Measurements from ENCODE around the gene RASA3. TPM values are rescaled to one million over a fixed set of nuclear protein-coding genes. Genes with fewer than 3 reads are reported as not detected.

RASA3 gene
- total RNA-seq, 2 experiments from 2014 or later = 3.6 to 17.9 TPM

GRCh38 chr13:113962386-113962785 lies 170.0 kb downstream of the RASA3 start:
- TF ChIP-seq EZH2phosphoT487 (IDR thresholded peaks at IDR 0.05; ENCODE audit: borderline replicate concordance, low read depth, low read length) (no peak), CTCF (conservative IDR thresholded peaks at IDR 0.05; ENCODE audit: low read length) (no peak)
- Histone ChIP-seq H3K36me3 (ENCODE audit: insufficient read depth, low read length) (no peaks in the 10 kb centered on the region), H3K9me3 (ENCODE audit: low read length) (0 out of 2 replicates have a peak, but pooled peaks cover 5% of the 10 kb centered on the region), H3K4me2 (ENCODE audit: low read length) (no peak overlapping the region), H2AFZ (ENCODE audit: low read length) (no peak overlapping the region), H3K9me2 (ENCODE audit: insufficient read depth, low read length) (no peaks in the 10 kb centered on the region), H3K79me2 (ENCODE audit: insufficient read depth, low read depth, low read length) (no peaks in the 10 kb centered on the region), H3K4me3 (ENCODE audit: low read depth, low read length, poor library complexity, severe bottlenecking) (no peak overlapping the region), H3K27ac (ENCODE audit: low read depth, low read length, poor library complexity, severe bottlenecking) (no peak overlapping the region), H4K20me1 (ENCODE audit: insufficient read depth, low read length) (no peaks in the 10 kb centered on the region), H3K4me1 (ENCODE audit: insufficient read depth, low read length, poor library complexity, severe bottlenecking) (no peaks in the 10 kb centered on the region)
- DNase-seq (ENCODE audit: low spot score) = no peak
- ChIA-PET POLR2A (no interaction called here), CTCF (ENCODE audit: unreplicated experiment) (no interaction called here)
- BruUV-seq (replicated peaks) = no TSS peak
- intact Hi-C loops (cut with micrococcal nuclease; ENCODE audit: unreplicated experiment) = no loop called here

- H3K4me3 ChIP-seq (ENCODE audit: low read depth, low read length, poor library complexity, severe bottlenecking) = no peak overlapping the region
- ChIA-PET CTCF (ENCODE audit: unreplicated experiment) (no interaction called here), POLR2A (interaction anchor here (1.4 kb wide), 1 partner anchor 67 kb away, joined by 3 read pairs; no protein-coding TSS in a partner anchor)
- H2AFZ ChIP-seq (ENCODE audit: low read length) = no peak overlapping the region
- H3K9me2 ChIP-seq (ENCODE audit: insufficient read depth, low read length) = no peaks in the 10 kb centered on the region
- no peak for TF ChIP-seq CTCF (conservative IDR thresholded peaks at IDR 0.05; ENCODE audit: low read length)
- no peak for TF ChIP-seq EZH2phosphoT487 (IDR thresholded peaks at IDR 0.05; ENCODE audit: borderline replicate concordance, low read depth, low read length)
- no TSS peak for BruUV-seq (replicated peaks)
- no peak overlapping the region for H3K27ac ChIP-seq (ENCODE audit: low read depth, low read length, poor library complexity, severe bottlenecking)
- DNase-seq (ENCODE audit: low spot score) = no peak
- no peaks in the 10 kb centered on the region for H3K4me1 ChIP-seq (ENCODE audit: insufficient read depth, low read length, poor library complexity, severe bottlenecking)
- H4K20me1 ChIP-seq (ENCODE audit: insufficient read depth, low read length) = no peaks in the 10 kb centered on the region
- intact Hi-C loops (cut with micrococcal nuclease; ENCODE audit: unreplicated experiment) = no loop called here
- H3K79me2 ChIP-seq (ENCODE audit: insufficient read depth, low read depth, low read length) = no peaks in the 10 kb centered on the region
- no peak overlapping the region for H3K4me2 ChIP-seq (ENCODE audit: low read length)
- H3K36me3 ChIP-seq (ENCODE audit: insufficient read depth, low read length) = no peaks in the 10 kb centered on the region
- H3K9me3 ChIP-seq (ENCODE audit: low read length) = 0 out of 2 replicates have a peak, but pooled peaks cover 5% of the 10 kb centered on the region
Observed at GRCh38 chr13:113960276-113960948, 172.0 kb downstream of the RASA3 start.

GRCh38 chr13:113959198-113959597 lies 173.2 kb downstream of the RASA3 start:
- TF ChIP-seq EZH2phosphoT487 (IDR thresholded peaks at IDR 0.05; ENCODE audit: borderline replicate concordance, low read depth, low read length) (no peak), CTCF (conservative IDR thresholded peaks at IDR 0.05; ENCODE audit: low read length) (no peak)
- Histone ChIP-seq H3K36me3 (ENCODE audit: insufficient read depth, low read length) (no peaks in the 10 kb centered on the region), H3K9me3 (ENCODE audit: low read length) (0 out of 2 replicates have a peak, but pooled peaks cover 5% of the 10 kb centered on the region), H3K4me3 (ENCODE audit: low read depth, low read length, poor library complexity, severe bottlenecking) (no peak overlapping the region), H3K4me2 (ENCODE audit: low read length) (no peak overlapping the region), H3K27ac (ENCODE audit: low read depth, low read length, poor library complexity, severe bottlenecking) (no peak overlapping the region), H4K20me1 (ENCODE audit: insufficient read depth, low read length) (no peaks in the 10 kb centered on the region), H3K9me2 (ENCODE audit: insufficient read depth, low read length) (no peaks in the 10 kb centered on the region), H3K79me2 (ENCODE audit: insufficient read depth, low read depth, low read length) (no peaks in the 10 kb centered on the region), H2AFZ (ENCODE audit: low read length) (no peak overlapping the region), H3K4me1 (ENCODE audit: insufficient read depth, low read length, poor library complexity, severe bottlenecking) (no peaks in the 10 kb centered on the region)
- BruUV-seq (replicated peaks) = no TSS peak
- POLR2A ChIA-PET = no interaction called here
- CTCF ChIA-PET (ENCODE audit: unreplicated experiment) = no interaction called here
- intact Hi-C loops (cut with micrococcal nuclease; ENCODE audit: unreplicated experiment) = no loop called here
- DNase-seq (ENCODE audit: low spot score) = no peak
